Right atrium auricular region (tissue), 2 donors: ENCODE results near the gene STRN3. TPM values are rescaled to one million over a fixed set of nuclear protein-coding genes. Genes with fewer than 3 reads are reported as not detected.
A peak's percentile ranks its signal among the peaks of the same experiment; 100 is the strongest.
"Not testable (repeated sequence)": the region's sequence is repeated elsewhere in the genome, so short reads cannot be mapped to it uniquely, and the experiment has no call there.

ENCODE experiments used
- DNase-seq: peaks from one replicate; pipeline ENCODE4 v3.0.0-alpha.2; 2019; ENCODE audit warnings: low spot score
- H3K27ac ChIP-seq, 2 donors: fragments of 200-600 bp; sonication (generic); 1 replicate in 1 of 2; 2 replicates in 1 of 2; pipeline ENCODE4 v1.5.1; 2016 to 2019
- H3K27me3 ChIP-seq, 2 donors: fragments of 200-600 bp; sonication (generic); one replicate each; pipeline versions ENCODE4 v1.5.1 to v1.6.0; 2017 to 2019
- H3K36me3 ChIP-seq: fragments of 200-600 bp; sonication (generic); one replicate; pipeline ENCODE4 v1.5.1; 2016
- H3K4me1 ChIP-seq, 2 donors: fragments of 200-600 bp; sonication (generic); one replicate each; pipeline versions ENCODE4 v1.5.1 to v1.6.0; 2017 to 2019
- H3K4me3 ChIP-seq, 2 donors: fragments of 200-600 bp; sonication (generic); 1 replicate in 1 of 2; 2 replicates in 1 of 2; pipeline ENCODE4 v1.5.1; 2017 to 2019; ENCODE audit warnings: mild to moderate bottlenecking in 1 of 2, moderate library complexity in 1 of 2
- H3K9me3 ChIP-seq, 2 donors: fragments of 200-600 bp; sonication (generic); one replicate each; pipeline ENCODE4 v1.5.1; 2019
- CTCF ChIP-seq, 2 donors: fragments of 200-600 bp; sonication (generic); IDR thresholded peaks; one replicate each; pipeline ENCODE4 v1.5.1; 2019; ENCODE audit warnings: antibody characterized with exemption in 2 of 2
- total RNA-seq, 2 donors: library from RNA; depleted of rRNA; stranded (reverse); fragments of >200 nt; gene quantifications; one replicate each; pipeline ENCODE4 v1.1.0, GENCODE V29; 2016

Gene STRN3
- total RNA-seq, 2 donors from 2014 or later, result 34.2 to 46.8 TPM

GRCh38 chr14:30980106-30980704 lies 46.0 kb downstream of the STRN3 start:
- not testable (repeated sequence) for H3K27ac ChIP-seq

GRCh38 chr14:30977752-30978151 lies 48.4 kb downstream of the STRN3 start:
- Histone ChIP-seq H3K4me1 (peaks cover 0 to 31% of the 10 kb centered on the region in 2 donors), H3K27ac (no peak overlapping the region), H3K9me3 (no peaks in the 10 kb centered on the region)

More at GRCh38 chr14:30980106-30980704, 46.0 kb downstream of the STRN3 start:
- peaks cover 0 to 17% of the 10 kb centered on the region in 2 donors for H3K4me1 ChIP-seq
- H3K9me3 ChIP-seq, H3K36me3 ChIP-seq, DNase-seq, H3K4me3 ChIP-seq, H3K27me3 ChIP-seq: not testable (repeated sequence)
- peak; percentile 42 to 78 for TF ChIP-seq CTCF (IDR thresholded peaks at IDR 0.05)

GRCh38 chr14:30974628-30975027 lies 51.6 kb downstream of the STRN3 start:
- Histone ChIP-seq H3K4me1 (peaks cover 0 to 20% of the 10 kb centered on the region in 2 donors), H3K36me3 (no peaks in the 10 kb centered on the region), H3K9me3 (no peaks in the 10 kb centered on the region), H3K4me3 (no peak overlapping the region), H3K27ac (no peak overlapping the region), H3K27me3 (no peaks in the 10 kb centered on the region)
- TF ChIP-seq CTCF (IDR thresholded peaks at IDR 0.05), result no peak
- DNase-seq, result no peak

More at GRCh38 chr14:30977752-30978151, 48.4 kb downstream of the STRN3 start:
- no peak for DNase-seq
- TF ChIP-seq CTCF (IDR thresholded peaks at IDR 0.05), result no peak
- H3K4me3 ChIP-seq, result no peak overlapping the region
- no peaks in the 10 kb centered on the region for H3K36me3 ChIP-seq
- H3K27me3 ChIP-seq, result no peaks in the 10 kb centered on the region

GRCh38 chr14:30972882-30973582 lies 53.1 kb downstream of the STRN3 start:
- no peak for DNase-seq
- no peaks in the 10 kb centered on the region for H3K36me3 ChIP-seq
- H3K27ac ChIP-seq, result no peak overlapping the region
- no peak for TF ChIP-seq CTCF (IDR thresholded peaks at IDR 0.05)
- no peak overlapping the region for H3K4me3 ChIP-seq
- no peaks in the 10 kb centered on the region for H3K9me3 ChIP-seq
- H3K4me1 ChIP-seq, result peaks cover 0 to 20% of the 10 kb centered on the region in 2 donors
- H3K27me3 ChIP-seq, result no peaks in the 10 kb centered on the region

- DNase-seq, H3K27me3 ChIP-seq, H3K4me3 ChIP-seq, H3K27ac ChIP-seq, H3K9me3 ChIP-seq, H3K36me3 ChIP-seq: not testable (repeated sequence)
- H3K4me1 ChIP-seq, result peaks cover 0 to 20% of the 10 kb centered on the region in 2 donors
These were observed 54.0 kb downstream of the STRN3 start for GRCh38 chr14:30972036-30972732.

GRCh38 chr14:30971586-30971985 lies 54.6 kb downstream of the STRN3 start:
- Histone ChIP-seq H3K4me3 (no peak overlapping the region), H3K27ac (no peak overlapping the region), H3K27me3 (no peaks in the 10 kb centered on the region), H3K36me3 (peaks cover under 1% of the 10 kb centered on the region), H3K9me3 (peaks cover 0 to 4% of the 10 kb centered on the region in 2 donors), H3K4me1 (peaks cover 0 to 20% of the 10 kb centered on the region in 2 donors)
- TF ChIP-seq CTCF (IDR thresholded peaks at IDR 0.05), result no peak
- no peak for DNase-seq

GRCh38 chr14:30969796-30970195 lies 56.4 kb downstream of the STRN3 start:
- H3K4me3 ChIP-seq, H3K36me3 ChIP-seq, DNase-seq, H3K27ac ChIP-seq, H3K27me3 ChIP-seq: not testable (repeated sequence)
- Histone ChIP-seq H3K4me1 (peaks cover 0 to 20% of the 10 kb centered on the region in 2 donors), H3K9me3 (peaks cover 0 to 19% of the 10 kb centered on the region in 2 donors)

GRCh38 chr14:30967364-30968098 lies 58.6 kb downstream of the STRN3 start:
- DNase-seq, H3K27ac ChIP-seq, H3K4me3 ChIP-seq, H3K27me3 ChIP-seq, H3K4me1 ChIP-seq: not testable (repeated sequence)
- peaks cover 13% of the 10 kb centered on the region for H3K36me3 ChIP-seq
- peaks cover 0 to 19% of the 10 kb centered on the region in 2 donors for H3K9me3 ChIP-seq
